Endothelial cell of umbilical vein (primary cell): ENCODE data around the gene ZBTB17. TPM values are rescaled to one million over a fixed set of nuclear protein-coding genes. Genes with fewer than 3 reads are reported as not detected.

Experiments used
- BruUV-seq: library from RNA; stranded (reverse); fragments of 400-500 nt; replicated peaks from 2 replicates; lab custom pipeline; 2021; lab: Mats Ljungman, UMichigan
- CTCF ChIA-PET: fragments of 300-600, 350-600 bp; sonication (Branson Sonifier 250); formaldehyde crosslinking; loops from one replicate; lab custom pipeline; 2021; ENCODE audit warnings: antibody characterized with exemption, inconsistent platforms; lab: Charles Lee
- POLR2A ChIA-PET: fragments of 300-600, 350-600 bp; sonication (Branson Sonifier 250); formaldehyde crosslinking; loops from one replicate; lab custom pipeline; 2021; ENCODE audit warnings: antibody characterized with exemption, inconsistent platforms; lab: Charles Lee
- DNase-seq: peaks from one replicate; pipeline ENCODE4 v3.0.0-alpha.2; 2011; ENCODE audit warnings: low read depth, low spot score
- FAIRE-seq: peaks from 2 replicates; lab custom pipeline; 2011; peaks lifted over from hg19 to GRCh38; lab: Jason Lieb, UNC
- H2AFZ ChIP-seq: 2 replicates; pipeline ENCODE4 v1.6.0; 2012; ENCODE audit warnings: low read depth, low read length, control low read depth, inconsistent platforms
- H3K27ac ChIP-seq: 2 replicates; pipeline ENCODE4 v1.5.1; 2011; ENCODE audit warnings: low read depth, mild to moderate bottlenecking, control low read depth, low read length, moderate library complexity; ENCODE audit not compliant: insufficient read depth
- H3K27me3 ChIP-seq, 2 experiments: 2 replicates each; pipeline versions ENCODE4 v1.6.0 to v1.6.1; 2011; ENCODE audit warnings: low read length in 2 of 2, mixed read lengths in 1 of 2; ENCODE audit not compliant: control insufficient read depth in 2 of 2, insufficient read depth in 2 of 2
- H3K36me3 ChIP-seq, 2 experiments: 2 replicates in 1 of 2; 3 replicates in 1 of 2; pipeline ENCODE4 v1.5.1; 2011; ENCODE audit warnings: low read length in 2 of 2, mild to moderate bottlenecking in 1 of 2, moderate library complexity in 1 of 2; ENCODE audit not compliant: control insufficient read depth in 2 of 2, insufficient read depth in 2 of 2; ENCODE audit errors: extremely low read depth in 1 of 2
- H3K4me1 ChIP-seq: 3 replicates; pipeline ENCODE4 v1.5.1; 2011; ENCODE audit warnings: mild to moderate bottlenecking, low read length; ENCODE audit not compliant: control insufficient read depth, insufficient read depth; ENCODE audit errors: extremely low read depth
- H3K4me2 ChIP-seq: 2 replicates; pipeline ENCODE4 v1.6.1; 2011; ENCODE audit warnings: low read length, control low read depth, mixed read lengths; ENCODE audit not compliant: insufficient read depth
- H3K4me3 ChIP-seq, 3 experiments: fragments of 200-600 bp in 1 of 3; sonication (generic), shearing (Covaris generic) in 1 of 3; replicated peaks in 1 of 3; 2 replicates each; pipeline ENCODE4 v1.5.1; 2011 to 2016; ENCODE audit warnings: control low read depth in 3 of 3, low read length in 3 of 3, mild to moderate bottlenecking in 2 of 3, inconsistent platforms in 1 of 3, low read depth in 1 of 3, moderate library complexity in 1 of 3; ENCODE audit not compliant: insufficient read depth in 1 of 3
- H3K79me2 ChIP-seq: 2 replicates; pipeline ENCODE4 v1.6.0; 2012; ENCODE audit warnings: low read length, inconsistent platforms; ENCODE audit not compliant: control insufficient read depth, insufficient read depth
- H3K9ac ChIP-seq: replicated peaks from 2 replicates; pipeline ENCODE3; 2011; ENCODE audit warnings: low read length, control low read depth; ENCODE audit not compliant: insufficient read depth; ENCODE audit errors: extremely low read depth
- H3K9me1 ChIP-seq: replicated peaks from 3 replicates; pipeline ENCODE4 v1.6.0; 2011; ENCODE audit warnings: mild to moderate bottlenecking, low read length; ENCODE audit not compliant: control insufficient read depth, insufficient read depth; ENCODE audit errors: extremely low read depth
- H3K9me3 ChIP-seq: replicated peaks from 2 replicates; pipeline ENCODE4 v1.5.1; 2012; ENCODE audit warnings: low read length, inconsistent platforms; ENCODE audit not compliant: control insufficient read depth, insufficient read depth
- H4K20me1 ChIP-seq: replicated peaks from 2 replicates; pipeline ENCODE3; 2011; ENCODE audit warnings: mild to moderate bottlenecking, low read length; ENCODE audit not compliant: control insufficient read depth, insufficient read depth; ENCODE audit errors: extremely low read depth
- EZH2 ChIP-seq: IDR thresholded peaks from 2 replicates; pipeline ENCODE4 v1.6.1; 2012; ENCODE audit warnings: borderline replicate concordance, low read depth, mild to moderate bottlenecking, moderate library complexity, low read length, inconsistent platforms; ENCODE audit not compliant: severe bottlenecking
- FOS ChIP-seq: IDR thresholded peaks from 2 replicates; pipeline ENCODE4 v1.6.1; 2011; ENCODE audit warnings: mild to moderate bottlenecking, low read length, moderate library complexity, borderline replicate concordance; ENCODE audit not compliant: insufficient read depth
- GATA2 ChIP-seq: IDR thresholded peaks from 2 replicates; pipeline ENCODE4 v1.7.0; 2011; ENCODE audit warnings: low read depth, mild to moderate bottlenecking, moderate library complexity, mixed read lengths, low read length; ENCODE audit not compliant: insufficient read length, insufficient read depth
- JUN ChIP-seq: IDR thresholded peaks from 2 replicates; pipeline ENCODE4 v1.6.1; 2011; ENCODE audit warnings: borderline replicate concordance, low read depth; ENCODE audit not compliant: insufficient read length, insufficient read depth
- MAX ChIP-seq: IDR thresholded peaks from 2 replicates; pipeline ENCODE4 v1.6.1; 2011; ENCODE audit not compliant: insufficient read depth, insufficient read length
- MYC ChIP-seq: IDR thresholded peaks from one replicate; pipeline ENCODE4 v1.6.1; 2011; ENCODE audit warnings: mild to moderate bottlenecking, low read depth, low read length
- POLR2A ChIP-seq: IDR thresholded peaks from 2 replicates; pipeline ENCODE4 v1.6.1; 2012; ENCODE audit warnings: low read depth, mild to moderate bottlenecking, control low read depth, low read length
- POLR2AphosphoS5 ChIP-seq: IDR thresholded peaks from 2 replicates; pipeline ENCODE4 v1.6.1; 2012; ENCODE audit warnings: low read depth, mild to moderate bottlenecking, control low read depth, low read length, moderate library complexity; ENCODE audit not compliant: insufficient read depth
- dilution Hi-C: fragments of 300-500 bp; cut with MboI; formaldehyde crosslinking; loops from one replicate; pipeline ENCODE4 v1.15.0; 2019; ENCODE audit warnings: low sequenced_read_pairs; ENCODE audit not compliant: extremely low pct_ligation_motif_present
- intact Hi-C: fragments of 100-400 bp; cut with micrococcal nuclease; formaldehyde crosslinking; loops from one replicate; pipeline ENCODE4 v1.10.0; 2022
- polyA plus RNA-seq, 4 experiments: library from polyadenylated mRNA; depleted of rRNA in 3 of 4; stranded (reverse) in 3 of 4; unstranded in 1 of 4; fragments of >200 nt; gene quantifications; 2 replicates each; pipeline versions ENCODE4 v1.2.1 to v1.2.3, GENCODE V29; 2011 to 2012; ENCODE audit warnings: missing spikeins in 1 of 4
- total RNA-seq: library from RNA; stranded (reverse); gene quantifications from 2 replicates; pipeline ENCODE4 v1.2.3, GENCODE V29; 2021
- TF ChIP-seq, protein P1 (sequence below), 2 donors: IDR thresholded peaks; 1 replicate in 1 of 2; 2 replicates in 1 of 2; pipeline ENCODE4 v1.5.1; 2011; ENCODE audit warnings: low read length in 2 of 2, mild to moderate bottlenecking in 2 of 2, moderate library complexity in 2 of 2, control low read depth in 1 of 2, inconsistent platforms in 1 of 2, low read depth in 1 of 2; ENCODE audit not compliant: insufficient read depth in 1 of 2; ENCODE audit errors: extremely low read depth in 1 of 2

ZBTB17 gene
- total and polyA plus RNA-seq, 2 donors (not counting 3 experiments of a cell fraction or from before 2014, with no cell fraction given): 43.9 to 72.7 TPM

GRCh38 chr1:15962176-15962575 lies 13.7 kb downstream of the ZBTB17 start:
- H3K9ac ChIP-seq: no peak overlapping the region
- H3K79me2 ChIP-seq: peaks cover 44% of the 10 kb centered on the region
- DNase-seq (no peak), FAIRE-seq (no peak)
- intact Hi-C loops (no loop called here), dilution Hi-C loops (no loop called here)
- no peaks in the 10 kb centered on the region for H3K9me3 ChIP-seq
- no peaks in the 10 kb centered on the region for H3K27me3 ChIP-seq
- no peak overlapping the region for H2AFZ ChIP-seq
- BruUV-seq: no TSS peak
- H3K27ac ChIP-seq: no peak overlapping the region
- H4K20me1 ChIP-seq: no peaks in the 10 kb centered on the region
- CTCF ChIA-PET: interaction anchor here (0.8 to 1.7 kb wide), 3 partner anchors 10 to 45 kb away, joined by 3 to 5 read pairs (median 3); no protein-coding TSS in a partner anchor
- TF ChIP-seq EZH2: no peak
- no peak for TF ChIP-seq MAX
- no peak for TF ChIP-seq JUN
- no peak for TF ChIP-seq GATA2
- no peak overlapping the region for H3K4me3 ChIP-seq
- H3K4me1 ChIP-seq: peaks cover 35% of the 10 kb centered on the region
- no peaks in the 10 kb centered on the region for H3K9me1 ChIP-seq
- POLR2A ChIA-PET: no interaction called here
- no peak overlapping the region for H3K4me2 ChIP-seq
- H3K36me3 ChIP-seq: no peaks in the 10 kb centered on the region

DNA sequence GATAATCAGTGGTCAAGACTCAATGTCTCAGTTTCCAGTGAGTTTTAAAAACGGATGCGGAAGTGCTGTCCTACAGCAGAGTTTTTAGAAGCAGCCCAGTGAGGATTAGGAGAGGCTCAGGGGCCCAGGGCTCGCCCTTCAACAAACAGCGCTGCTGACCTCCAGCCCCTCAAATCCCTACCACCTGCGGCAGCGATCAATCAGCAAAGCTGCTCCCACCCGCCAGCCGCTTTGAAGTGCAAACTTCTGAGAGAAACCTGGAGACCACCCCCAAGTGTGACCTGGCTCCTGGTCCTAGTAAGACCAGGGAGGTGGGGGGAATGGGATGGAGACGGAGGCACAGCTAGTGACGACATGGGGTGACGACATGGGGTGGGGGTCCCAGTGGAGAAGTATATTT lies 14.4 kb downstream of the ZBTB17 start:
- Histone ChIP-seq H3K9me3 (no peaks in the 10 kb centered on the region), H3K4me2 (no peak overlapping the region), H3K9ac (no peak overlapping the region), H3K9me1 (no peaks in the 10 kb centered on the region), H3K79me2 (peaks cover 41% of the 10 kb centered on the region), H3K27ac (no peak overlapping the region), H3K4me1 (peaks cover 34% of the 10 kb centered on the region), H2AFZ (no peak overlapping the region), H3K27me3 (no peaks in the 10 kb centered on the region), H4K20me1 (no peaks in the 10 kb centered on the region), H3K36me3 (no peaks in the 10 kb centered on the region), H3K4me3 (no peak overlapping the region)
- FAIRE-seq (no peak), DNase-seq (no peak)
- POLR2A ChIA-PET: no interaction called here
- TF ChIP-seq POLR2AphosphoS5 (no peak), MAX (no peak), POLR2A (no peak), EZH2 (no peak), FOS (no peak), GATA2 (no peak), MYC (no peak), JUN (no peak)
- TF ChIP-seq, protein P1, sequence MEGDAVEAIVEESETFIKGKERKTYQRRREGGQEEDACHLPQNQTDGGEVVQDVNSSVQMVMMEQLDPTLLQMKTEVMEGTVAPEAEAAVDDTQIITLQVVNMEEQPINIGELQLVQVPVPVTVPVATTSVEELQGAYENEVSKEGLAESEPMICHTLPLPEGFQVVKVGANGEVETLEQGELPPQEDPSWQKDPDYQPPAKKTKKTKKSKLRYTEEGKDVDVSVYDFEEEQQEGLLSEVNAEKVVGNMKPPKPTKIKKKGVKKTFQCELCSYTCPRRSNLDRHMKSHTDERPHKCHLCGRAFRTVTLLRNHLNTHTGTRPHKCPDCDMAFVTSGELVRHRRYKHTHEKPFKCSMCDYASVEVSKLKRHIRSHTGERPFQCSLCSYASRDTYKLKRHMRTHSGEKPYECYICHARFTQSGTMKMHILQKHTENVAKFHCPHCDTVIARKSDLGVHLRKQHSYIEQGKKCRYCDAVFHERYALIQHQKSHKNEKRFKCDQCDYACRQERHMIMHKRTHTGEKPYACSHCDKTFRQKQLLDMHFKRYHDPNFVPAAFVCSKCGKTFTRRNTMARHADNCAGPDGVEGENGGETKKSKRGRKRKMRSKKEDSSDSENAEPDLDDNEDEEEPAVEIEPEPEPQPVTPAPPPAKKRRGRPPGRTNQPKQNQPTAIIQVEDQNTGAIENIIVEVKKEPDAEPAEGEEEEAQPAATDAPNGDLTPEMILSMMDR (IDR thresholded peaks at IDR 0.05; ENCODE audit: extremely low read depth in 1 of 2, insufficient read depth in 1 of 2, low read depth in 1 of 2, low read length in 2 of 2): no peak
- intact Hi-C loops: no loop called here
- BruUV-seq: no TSS peak
- dilution Hi-C loops: no loop called here
- CTCF ChIA-PET: interaction anchor here (1.6 to 1.7 kb wide), 2 partner anchors 13 to 170 kb away, joined by 4 to 5 read pairs; no protein-coding TSS in a partner anchor
